CD14-positive monocyte (primary cell): ENCODE data around the gene PTPN14. TPM values are rescaled to one million over a fixed set of nuclear protein-coding genes. Genes with fewer than 3 reads are reported as not detected.

Source experiments
- DNase-seq, 3 donors: peaks; one replicate each; pipeline ENCODE4 v3.0.0-alpha.2; 2011 to 2022
- H2AFZ ChIP-seq: 2 replicates; pipeline ENCODE4 v1.6.0; 2012; ENCODE audit warnings: mild to moderate bottlenecking, low read depth, low read length, inconsistent platforms; ENCODE audit not compliant: insufficient read depth, poor library complexity, severe bottlenecking
- H3K27ac ChIP-seq, 2 donors: 1 replicate in 1 of 2; 2 replicates in 1 of 2; pipeline ENCODE4 v1.5.1; 2012 to 2013; ENCODE audit warnings: low read length in 2 of 2, control low read depth in 1 of 2, inconsistent platforms in 1 of 2, low read depth in 1 of 2, mild to moderate bottlenecking in 1 of 2
- H3K27me3 ChIP-seq, 2 donors: one replicate each; pipeline versions ENCODE4 v1.6.0 to v1.6.1; 2011 to 2013; ENCODE audit warnings: low read length in 2 of 2; ENCODE audit not compliant: control insufficient read depth in 2 of 2, insufficient read depth in 2 of 2
- H3K36me3 ChIP-seq, 2 donors: replicated peaks in 1 of 2; 1 replicate in 1 of 2; 2 replicates in 1 of 2; pipeline versions ENCODE4 v1.5.1 to v1.6.1; 2012 to 2013; ENCODE audit warnings: low read length in 2 of 2, control low read depth in 1 of 2, inconsistent platforms in 1 of 2, mild to moderate bottlenecking in 1 of 2; ENCODE audit not compliant: insufficient read depth in 2 of 2, control insufficient read depth in 1 of 2
- H3K4me1 ChIP-seq, 2 donors: 1 replicate in 1 of 2; 2 replicates in 1 of 2; pipeline versions ENCODE4 v1.5.1 to v1.6.1; 2012 to 2013; ENCODE audit warnings: low read length in 2 of 2, control low read depth in 1 of 2, inconsistent platforms in 1 of 2, mild to moderate bottlenecking in 1 of 2, moderate library complexity in 1 of 2; ENCODE audit not compliant: insufficient read depth in 2 of 2, control insufficient read depth in 1 of 2
- H3K4me2 ChIP-seq: replicated peaks from 2 replicates; pipeline ENCODE3; 2012; ENCODE audit warnings: low read length, moderate library complexity, mild to moderate bottlenecking; ENCODE audit not compliant: poor library complexity, severe bottlenecking; ENCODE audit errors: extremely low read depth
- H3K4me3 ChIP-seq, 3 experiments: fragments of 200-600 bp in 1 of 3; sonication (generic) in 1 of 3; replicated peaks in 1 of 3; 1 replicate in 2 of 3; 2 replicates in 1 of 3; pipeline ENCODE4 v1.5.1; 2011 to 2013; ENCODE audit warnings: low read length in 3 of 3, mild to moderate bottlenecking in 3 of 3, control low read depth in 2 of 3, low read depth in 2 of 3, inconsistent platforms in 1 of 3, moderate library complexity in 1 of 3
- H3K79me2 ChIP-seq: 2 replicates; pipeline ENCODE4 v1.6.0; 2012; ENCODE audit warnings: mild to moderate bottlenecking, control low read depth, inconsistent platforms, low read length, moderate library complexity; ENCODE audit not compliant: insufficient read depth
- H3K9ac ChIP-seq: 2 replicates; pipeline ENCODE4 v1.6.0; 2017; ENCODE audit warnings: low read length, mild to moderate bottlenecking; ENCODE audit not compliant: insufficient read depth, poor library complexity, severe bottlenecking
- H3K9me3 ChIP-seq, 2 donors: replicated peaks in 1 of 2; 1 replicate in 1 of 2; 2 replicates in 1 of 2; pipeline versions ENCODE4 v1.5.1 to v1.6.1; 2012 to 2013; ENCODE audit warnings: low read length in 2 of 2, control low read depth in 1 of 2; ENCODE audit not compliant: control insufficient read depth in 1 of 2, insufficient read depth in 1 of 2
- H4K20me1 ChIP-seq: 2 replicates; pipeline ENCODE4 v1.6.0; 2012; ENCODE audit warnings: mild to moderate bottlenecking, low read length, control low read depth, moderate library complexity; ENCODE audit not compliant: insufficient read depth
- H3K27ac Mint-ChIP-seq, 7 donors: one replicate each; pipeline ENCODE4 v1.8.0; 2020; ENCODE audit warnings: mild to moderate bottlenecking in 7 of 7, mixed read lengths in 7 of 7, moderate library complexity in 6 of 7, inconsistent platforms in 2 of 7
- H3K27me3 Mint-ChIP-seq, 3 donors: one replicate each; pipeline ENCODE4 v1.8.0; 2021 to 2022; ENCODE audit warnings: low read depth in 3 of 3, mild to moderate bottlenecking in 3 of 3, mixed read lengths in 3 of 3, moderate library complexity in 3 of 3, inconsistent platforms in 1 of 3
- H3K36me3 Mint-ChIP-seq, 2 donors: one replicate each; pipeline ENCODE4 v1.8.0; 2020; ENCODE audit warnings: mixed read lengths in 2 of 2, inconsistent platforms in 1 of 2, mild to moderate bottlenecking in 1 of 2
- H3K4me1 Mint-ChIP-seq: one replicate; pipeline ENCODE4 v1.8.0; 2020; ENCODE audit warnings: mild to moderate bottlenecking, mixed read lengths
- H3K4me3 Mint-ChIP-seq, 2 donors: one replicate each; pipeline ENCODE4 v1.8.0; 2020; ENCODE audit warnings: mild to moderate bottlenecking in 2 of 2, mixed read lengths in 2 of 2, moderate library complexity in 1 of 2
- H3K9me3 Mint-ChIP-seq, 7 donors: one replicate each; pipeline ENCODE4 v1.8.0; 2020 to 2022; ENCODE audit warnings: mixed read lengths in 7 of 7, mild to moderate bottlenecking in 6 of 7, moderate library complexity in 6 of 7, inconsistent platforms in 2 of 7
- WGBS: methylation state at CpG from one replicate; pipeline ENCODE4 v1.1.5; 2013; ENCODE audit warnings: missing lambda C conversion rate; ENCODE audit not compliant: insufficient coverage; 5-methylcytosine and 5-hydroxymethylcytosine counted together
- intact Hi-C, 2 donors: fragments of 100-400 bp; cut with micrococcal nuclease; formaldehyde crosslinking; loops; one replicate each; pipeline versions ENCODE4 v1.15.0 to v1.15.1; 2023
- polyA plus RNA-seq, 3 donors: library from polyadenylated mRNA; depleted of rRNA in 1 of 3; unstranded in 2 of 3; stranded (reverse) in 1 of 3; fragments of 300-500 nt in 2 of 3; fragments of >200 nt in 1 of 3; fragmentation: Illumina TruSeq in 2 of 3; gene quantifications; 1 replicate in 2 of 3; 2 replicates in 1 of 3; pipeline ENCODE4 v1.2.3, GENCODE V29; 2012 to 2021
- TF ChIP-seq, protein P1 (sequence below): fragments of 200-600 bp; IDR thresholded peaks from one replicate; pipeline ENCODE4 v1.8.0; 2022; ENCODE audit warnings: antibody characterized with exemption, mild to moderate bottlenecking

The PTPN14 gene
- polyA plus RNA-seq, 3 donors, result 0.01 TPM; not detected in 1

- no peaks in the 10 kb centered on the region for H3K4me1 Mint-ChIP-seq
- no peak for DNase-seq
- H3K9me3 Mint-ChIP-seq, result peaks cover 4 to 14% (median 10%) of the 10 kb centered on the region in 7 donors
- intact Hi-C loops, result no loop called here
- H3K4me1 ChIP-seq, result no peaks in the 10 kb centered on the region
- no peaks in the 10 kb centered on the region for H3K27me3 ChIP-seq
- no peak overlapping the region for H2AFZ ChIP-seq
- no peaks in the 10 kb centered on the region for H3K79me2 ChIP-seq
- no peak overlapping the region for H3K4me3 Mint-ChIP-seq
- peaks cover 0 to 7% (median 4%) of the 10 kb centered on the region in 3 donors for H3K27me3 Mint-ChIP-seq
- H3K4me3 ChIP-seq, result no peak overlapping the region
- no peak overlapping the region for H3K27ac Mint-ChIP-seq
- no peak overlapping the region for H3K4me2 ChIP-seq
- H4K20me1 ChIP-seq, result no peaks in the 10 kb centered on the region
- H3K27ac ChIP-seq, result no peak overlapping the region
- TF ChIP-seq, protein P1, sequence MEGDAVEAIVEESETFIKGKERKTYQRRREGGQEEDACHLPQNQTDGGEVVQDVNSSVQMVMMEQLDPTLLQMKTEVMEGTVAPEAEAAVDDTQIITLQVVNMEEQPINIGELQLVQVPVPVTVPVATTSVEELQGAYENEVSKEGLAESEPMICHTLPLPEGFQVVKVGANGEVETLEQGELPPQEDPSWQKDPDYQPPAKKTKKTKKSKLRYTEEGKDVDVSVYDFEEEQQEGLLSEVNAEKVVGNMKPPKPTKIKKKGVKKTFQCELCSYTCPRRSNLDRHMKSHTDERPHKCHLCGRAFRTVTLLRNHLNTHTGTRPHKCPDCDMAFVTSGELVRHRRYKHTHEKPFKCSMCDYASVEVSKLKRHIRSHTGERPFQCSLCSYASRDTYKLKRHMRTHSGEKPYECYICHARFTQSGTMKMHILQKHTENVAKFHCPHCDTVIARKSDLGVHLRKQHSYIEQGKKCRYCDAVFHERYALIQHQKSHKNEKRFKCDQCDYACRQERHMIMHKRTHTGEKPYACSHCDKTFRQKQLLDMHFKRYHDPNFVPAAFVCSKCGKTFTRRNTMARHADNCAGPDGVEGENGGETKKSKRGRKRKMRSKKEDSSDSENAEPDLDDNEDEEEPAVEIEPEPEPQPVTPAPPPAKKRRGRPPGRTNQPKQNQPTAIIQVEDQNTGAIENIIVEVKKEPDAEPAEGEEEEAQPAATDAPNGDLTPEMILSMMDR, result no peak
- WGBS, result no CpG with 5 or more reads among the region's 2 CpGs
- peaks cover 2 to 3% of the 10 kb centered on the region in 2 donors for H3K36me3 Mint-ChIP-seq
- H3K9ac ChIP-seq, result no peak overlapping the region
- no peaks in the 10 kb centered on the region for H3K36me3 ChIP-seq
- H3K9me3 ChIP-seq, result peaks cover 7 to 9% of the 10 kb centered on the region in 2 donors
These were observed 201.6 kb downstream of the PTPN14 start for GRCh38 chr1:214349781-214350180.

DNA sequence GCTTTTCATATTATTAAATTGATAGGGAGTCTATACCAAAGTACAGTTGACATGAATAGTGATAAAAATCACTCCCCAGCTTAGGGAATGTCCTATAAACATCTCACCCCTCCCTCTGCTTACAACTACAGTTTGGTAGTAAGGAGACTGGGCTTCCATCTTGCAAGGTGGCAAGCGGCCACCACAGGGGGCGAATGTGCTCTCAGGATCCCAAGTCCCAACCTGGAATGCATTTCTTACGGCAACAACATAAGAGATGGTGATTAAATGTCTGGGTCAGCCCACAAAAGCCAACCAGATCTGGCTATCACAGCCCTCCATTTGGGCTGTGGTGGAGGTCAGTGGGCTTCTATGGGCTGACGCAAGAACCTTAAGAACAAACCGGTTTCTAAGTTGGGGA is 202.4 kb downstream of the PTPN14 start:
- H3K9me3 Mint-ChIP-seq, result peaks cover 5 to 19% (median 16%) of the 10 kb centered on the region in 7 donors
- H3K27me3 Mint-ChIP-seq, result peaks cover 0 to 7% (median 4%) of the 10 kb centered on the region in 3 donors
- no peak overlapping the region for H3K4me3 Mint-ChIP-seq
- Histone ChIP-seq H2AFZ (no peak overlapping the region), H3K36me3 (no peaks in the 10 kb centered on the region), H3K4me3 (no peak overlapping the region), H3K27me3 (no peaks in the 10 kb centered on the region), H3K9ac (no peak overlapping the region), H3K27ac (no peak overlapping the region), H3K9me3 (peaks cover 7 to 14% of the 10 kb centered on the region in 2 donors), H3K4me1 (no peaks in the 10 kb centered on the region), H4K20me1 (no peaks in the 10 kb centered on the region), H3K79me2 (no peaks in the 10 kb centered on the region), H3K4me2 (no peak overlapping the region)
- no peak overlapping the region for H3K27ac Mint-ChIP-seq
- no CpG with 5 or more reads among the region's 5 CpGs for WGBS
- DNase-seq, result no peak
- H3K4me1 Mint-ChIP-seq, result no peaks in the 10 kb centered on the region
- TF ChIP-seq, protein P1, result no peak
- peaks cover 6 to 7% of the 10 kb centered on the region in 2 donors for H3K36me3 Mint-ChIP-seq
- intact Hi-C loops, result no loop called here
